Astrocyte (in vitro differentiated cells and primary cell): ENCODE results near the gene NECTIN1.

Source experiments
- CTCF ChIP-seq: IDR thresholded peaks from 2 replicates; pipeline ENCODE4 v1.5.1; 2011; ENCODE audit warnings: low read depth, mild to moderate bottlenecking, inconsistent platforms, low read length, moderate library complexity; ENCODE audit not compliant: insufficient read depth
- EZH2 ChIP-seq: IDR thresholded peaks from 2 replicates; pipeline ENCODE4 v1.6.1; 2012; ENCODE audit warnings: mild to moderate bottlenecking, low read length, inconsistent platforms; ENCODE audit not compliant: insufficient read depth

GRCh38 chr11:119706887-119707286 lies 22.1 kb downstream of the NECTIN1 start:
- no peak for TF ChIP-seq EZH2
- TF ChIP-seq CTCF, result no peak
